Measurements from ENCODE around the gene KLHL14. TPM values are rescaled to one million over a fixed set of nuclear protein-coding genes. Genes with fewer than 3 reads are reported as not detected.

KLHL14 gene
- total RNA-seq, 1 donor from 2014 or later = 7.0 TPM

- TF ChIP-seq CTCF (IDR thresholded peaks at IDR 0.05; ENCODE audit: unreplicated experiment) = peak; percentile 33
- no peak for DNase-seq (ENCODE audit: low spot score, unreplicated experiment)
- H3K27me3 Mint-ChIP-seq = no peaks in the 10 kb centered on the region
- no peaks in the 10 kb centered on the region for H3K9me3 Mint-ChIP-seq (ENCODE audit: low read depth)
- H3K36me3 Mint-ChIP-seq (ENCODE audit: insufficient read depth) = peaks cover 4% of the 10 kb centered on the region
- no peak overlapping the region for H3K27ac Mint-ChIP-seq
- H3K4me3 Mint-ChIP-seq (ENCODE audit: low read depth) = no peak overlapping the region
- H3K4me1 Mint-ChIP-seq (ENCODE audit: low read depth) = peaks cover 2% of the 10 kb centered on the region
These were observed 98.3 kb downstream of the KLHL14 start for GRCh38 chr18:32674491-32674890.

DNA sequence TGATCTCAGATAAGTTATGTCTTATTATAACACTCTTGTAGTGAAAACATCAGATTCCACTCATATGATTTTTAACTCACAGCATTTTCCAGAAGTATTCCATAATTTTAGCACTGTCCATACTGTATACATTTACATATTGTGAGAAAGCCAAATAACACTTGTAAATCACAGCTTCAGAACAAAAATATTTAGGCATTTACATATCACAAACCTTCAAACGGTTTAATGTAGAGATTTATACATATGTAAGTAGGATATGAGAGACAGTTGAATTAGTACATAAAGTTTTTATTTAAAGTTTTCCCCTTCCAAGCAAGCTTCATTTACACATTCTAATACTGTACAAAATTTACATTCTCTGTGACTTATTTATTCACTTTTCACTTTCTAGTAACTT is 100.4 kb downstream of the KLHL14 start:
- DNase-seq (ENCODE audit: low spot score, unreplicated experiment) = no peak
- Mint-ChIP-seq H3K27ac (no peak overlapping the region), H3K4me1 (ENCODE audit: low read depth) (peaks cover 2% of the 10 kb centered on the region), H3K4me3 (ENCODE audit: low read depth) (no peak overlapping the region), H3K27me3 (no peaks in the 10 kb centered on the region), H3K36me3 (ENCODE audit: insufficient read depth) (peaks cover 4% of the 10 kb centered on the region), H3K9me3 (ENCODE audit: low read depth) (no peaks in the 10 kb centered on the region)
- TF ChIP-seq CTCF (IDR thresholded peaks at IDR 0.05; ENCODE audit: unreplicated experiment) = no peak

DNA sequence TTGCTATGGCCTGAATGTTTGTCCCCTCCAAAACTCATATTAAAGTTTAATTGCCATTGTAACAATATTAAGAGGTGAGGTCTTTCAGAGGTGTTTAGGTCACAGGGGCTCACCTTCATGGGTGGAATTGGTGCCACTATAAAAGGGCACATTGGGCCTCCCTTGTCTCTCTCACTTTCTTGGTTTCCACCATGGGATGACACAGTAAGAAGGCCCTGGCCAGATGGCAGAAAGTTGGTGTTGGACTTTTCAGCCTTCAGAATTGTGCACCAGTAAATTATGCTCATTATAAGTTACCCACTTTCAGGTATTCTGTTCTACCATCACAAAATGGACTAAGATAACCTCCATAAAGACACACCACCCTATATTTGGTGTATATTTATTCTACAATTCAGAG is 102.1 kb downstream of the KLHL14 start:
- H3K4me1 Mint-ChIP-seq (ENCODE audit: low read depth) = no peaks in the 10 kb centered on the region
- H3K36me3 Mint-ChIP-seq (ENCODE audit: insufficient read depth) = peaks cover 1% of the 10 kb centered on the region
- no peak overlapping the region for H3K27ac Mint-ChIP-seq
- no peaks in the 10 kb centered on the region for H3K9me3 Mint-ChIP-seq (ENCODE audit: low read depth)
- no peak for TF ChIP-seq CTCF (IDR thresholded peaks at IDR 0.05; ENCODE audit: unreplicated experiment)
- H3K4me3 Mint-ChIP-seq (ENCODE audit: low read depth) = no peak overlapping the region
- no peak for DNase-seq (ENCODE audit: low spot score, unreplicated experiment)
- H3K27me3 Mint-ChIP-seq = no peaks in the 10 kb centered on the region

GRCh38 chr18:32669549-32670165 is 103.2 kb downstream of the KLHL14 start:
- Mint-ChIP-seq H3K9me3 (ENCODE audit: low read depth) (no peaks in the 10 kb centered on the region), H3K4me1 (ENCODE audit: low read depth) (no peaks in the 10 kb centered on the region), H3K27ac (no peak overlapping the region), H3K4me3 (ENCODE audit: low read depth) (no peak overlapping the region), H3K27me3 (no peaks in the 10 kb centered on the region), H3K36me3 (ENCODE audit: insufficient read depth) (peaks cover 1% of the 10 kb centered on the region)
- DNase-seq (ENCODE audit: low spot score, unreplicated experiment) = no peak
- TF ChIP-seq CTCF (IDR thresholded peaks at IDR 0.05; ENCODE audit: unreplicated experiment) = peak; percentile 20

DNA sequence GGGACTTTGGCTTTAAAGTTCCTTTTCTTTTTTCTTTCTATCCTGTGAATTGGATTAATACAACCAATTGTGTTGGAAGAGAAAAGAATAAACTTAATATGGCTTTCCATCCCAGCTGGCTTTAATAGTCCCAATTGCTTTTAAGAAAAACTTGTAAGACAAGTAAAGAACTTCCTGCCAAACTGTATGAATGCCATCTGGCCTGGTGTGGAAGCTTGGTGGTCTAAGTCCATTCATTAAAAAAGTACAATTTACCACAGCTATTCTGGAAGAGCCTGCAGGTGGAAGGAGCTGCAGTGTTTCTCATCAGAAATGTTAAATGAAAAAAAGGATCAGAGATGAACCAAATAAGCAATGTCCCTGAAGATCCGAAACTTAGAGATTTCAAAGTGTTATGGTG is 103.9 kb downstream of the KLHL14 start:
- H3K27me3 Mint-ChIP-seq = no peaks in the 10 kb centered on the region
- peaks cover under 1% of the 10 kb centered on the region for H3K36me3 Mint-ChIP-seq (ENCODE audit: insufficient read depth)
- no peak for TF ChIP-seq CTCF (IDR thresholded peaks at IDR 0.05; ENCODE audit: unreplicated experiment)
- no peak overlapping the region for H3K4me3 Mint-ChIP-seq (ENCODE audit: low read depth)
- H3K27ac Mint-ChIP-seq = no peak overlapping the region
- DNase-seq (ENCODE audit: low spot score, unreplicated experiment) = no peak
- H3K9me3 Mint-ChIP-seq (ENCODE audit: low read depth) = no peaks in the 10 kb centered on the region
- no peaks in the 10 kb centered on the region for H3K4me1 Mint-ChIP-seq (ENCODE audit: low read depth)
